ENCODE measurements around the gene PDE6B. TPM values are rescaled to one million over a fixed set of nuclear protein-coding genes. Genes with fewer than 3 reads are reported as not detected.

PDE6B gene
- total RNA-seq, 1 experiment from 2014 or later: 10.8 TPM

GRCh38 chr4:636628-637159 lies 11.3 kb downstream of the PDE6B start:
- Histone ChIP-seq H2AFZ (ENCODE audit: low read length) (no peak overlapping the region), H2BK20ac (ENCODE audit: low read depth, low read length, poor library complexity, severe bottlenecking) (no peak overlapping the region), H3K23ac (ENCODE audit: insufficient read length, low read depth, low read length) (no peak overlapping the region), H3K27ac (ENCODE audit: insufficient read length, low read depth, low read length) (no peak overlapping the region), H3K79me1 (ENCODE audit: insufficient read depth, low read depth, low read length, poor library complexity, severe bottlenecking) (no peaks in the 10 kb centered on the region), H3K9me3 (ENCODE audit: control insufficient read depth, low read depth, low read length) (no peaks in the 10 kb centered on the region), H2BK12ac (ENCODE audit: insufficient read length, low read depth, low read length) (no peak overlapping the region), H3T11ph (ENCODE audit: low read length) (no peak overlapping the region), H3K4me2 (ENCODE audit: insufficient read depth, insufficient read length, low read length) (no peak overlapping the region), H3K9ac (ENCODE audit: extremely low read depth, insufficient read length, low read length) (no peak overlapping the region), H3K56ac (ENCODE audit: insufficient read length, low read depth, low read length) (no peak overlapping the region), H3K27me3 (ENCODE audit: insufficient read depth, low read length) (no peaks in the 10 kb centered on the region), H2BK5ac (ENCODE audit: insufficient read length, low read length) (no peak overlapping the region), H2AK5ac (ENCODE audit: insufficient read length, low read length) (no peak overlapping the region), H4K91ac (ENCODE audit: insufficient read length, low read depth, low read length) (no peak overlapping the region), H2BK120ac (ENCODE audit: low read depth, low read length, poor library complexity, severe bottlenecking) (no peak overlapping the region), H4K8ac (replicated peaks; ENCODE audit: insufficient read length, low read depth, low read length) (no peak overlapping the region), H4K20me1 (ENCODE audit: control insufficient read depth, insufficient read depth, insufficient read length) (no peaks in the 10 kb centered on the region), H3K14ac (ENCODE audit: insufficient read depth, low read length) (no peak overlapping the region), H3K79me2 (ENCODE audit: insufficient read depth, low read length) (no peaks in the 10 kb centered on the region), H3K4me1 (ENCODE audit: insufficient read depth, low read length) (no peaks in the 10 kb centered on the region), H3K4ac (ENCODE audit: low read depth, low read length) (no peak overlapping the region), H2BK15ac (ENCODE audit: low read depth, low read length) (no peak overlapping the region), H3K18ac (ENCODE audit: insufficient read length, low read depth, low read length) (no peak overlapping the region), H4K5ac (ENCODE audit: insufficient read length, low read depth, low read length) (no peak overlapping the region), H3K23me2 (ENCODE audit: insufficient read length, low read depth, low read length, poor library complexity, severe bottlenecking) (no peaks in the 10 kb centered on the region)
- Mint-ChIP-seq H3K9me3 (peaks cover 23 to 24% of the 10 kb centered on the region in 2 experiments), H3K27me3 (ENCODE audit: low read depth) (peaks cover 13% of the 10 kb centered on the region), H3K4me1 (no peaks in the 10 kb centered on the region), H3K36me3 (ENCODE audit: insufficient read depth in 1 of 3, low read depth in 3 of 3) (peaks cover 0 to 15% (median 12%) of the 10 kb centered on the region in 3 experiments; a peak in 5 of 7 replicates), H3K4me3 (no peak overlapping the region), H3K27ac (no peak overlapping the region)
- no CpG with 5 or more reads among the region's 13 CpGs for WGBS (ENCODE audit: extremely low coverage, insufficient read length, low lambda C conversion rate)
- TF ChIP-seq CTCF (conservative IDR thresholded peaks at IDR 0.05): no peak
- no peak for DNase-seq

Data from H9 (cell line).